MG63 (cell line): ENCODE measurements around the gene LRRC45. TPM values are rescaled to one million over a fixed set of nuclear protein-coding genes. Genes with fewer than 3 reads are reported as not detected.
A peak's percentile ranks its signal among the peaks of the same experiment; 100 is the strongest.

ENCODE experiments used
- DNase-seq: peaks from one replicate; pipeline ENCODE4 v3.0.0-alpha.2; 2020
- H3K27me3 ChIP-seq: fragments of 250-450 bp; sonication (Bioruptor Pico); 2 replicates; pipeline ENCODE4 v1.5.1; 2020; ENCODE audit warnings: mild to moderate bottlenecking, moderate library complexity
- H3K36me3 ChIP-seq: fragments of 250-450 bp; sonication (Bioruptor Pico); 2 replicates; pipeline ENCODE4 v1.5.1; 2020; ENCODE audit warnings: mild to moderate bottlenecking, moderate library complexity
- H3K4me3 ChIP-seq: fragments of 250-450 bp; sonication (Bioruptor Pico); 2 replicates; pipeline ENCODE4 v1.5.1; 2020; ENCODE audit warnings: mild to moderate bottlenecking, moderate library complexity
- H3K9me3 ChIP-seq: fragments of 250-450 bp; sonication (Bioruptor Pico); 2 replicates; pipeline ENCODE4 v1.5.1; 2020; ENCODE audit warnings: mild to moderate bottlenecking, moderate library complexity
- total RNA-seq: library from RNA; depleted of rRNA; stranded (reverse); fragments of >200 nt; shearing (Covaris generic); gene quantifications from 2 replicates; pipeline ENCODE4 v1.2.3, GENCODE V29; 2014; ENCODE audit warnings: low replicate concordance

The LRRC45 gene
- total RNA-seq, 1 experiment from 2014 or later, result 31.7 TPM

DNA sequence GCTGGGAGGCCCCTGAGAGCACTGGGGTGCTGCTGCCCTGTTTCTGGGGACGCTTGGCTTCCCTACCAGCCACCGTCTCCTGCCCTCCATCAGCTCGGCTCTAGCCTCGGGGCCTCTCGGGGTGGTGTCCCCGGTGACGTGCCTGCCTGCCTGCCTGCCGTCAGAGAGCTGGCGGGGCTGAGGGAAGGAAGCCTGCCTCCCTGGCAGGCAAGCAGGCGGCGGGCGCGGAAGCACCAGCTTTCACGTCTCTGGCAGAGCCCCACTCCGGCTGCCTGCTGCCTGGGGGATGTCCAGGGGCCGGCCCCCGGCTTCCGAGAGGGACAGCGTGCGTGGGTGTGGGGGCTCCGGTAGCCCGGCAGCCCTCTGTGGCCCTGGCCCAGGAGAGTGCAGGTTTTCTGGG, 9.8 kb upstream of the LRRC45 start:
- H3K36me3 ChIP-seq, result peaks cover 7% of the 10 kb centered on the region
- DNase-seq, result no peak
- H3K4me3 ChIP-seq, result no peak overlapping the region
- H3K9me3 ChIP-seq, result no peaks in the 10 kb centered on the region
- no peaks in the 10 kb centered on the region for H3K27me3 ChIP-seq

DNA sequence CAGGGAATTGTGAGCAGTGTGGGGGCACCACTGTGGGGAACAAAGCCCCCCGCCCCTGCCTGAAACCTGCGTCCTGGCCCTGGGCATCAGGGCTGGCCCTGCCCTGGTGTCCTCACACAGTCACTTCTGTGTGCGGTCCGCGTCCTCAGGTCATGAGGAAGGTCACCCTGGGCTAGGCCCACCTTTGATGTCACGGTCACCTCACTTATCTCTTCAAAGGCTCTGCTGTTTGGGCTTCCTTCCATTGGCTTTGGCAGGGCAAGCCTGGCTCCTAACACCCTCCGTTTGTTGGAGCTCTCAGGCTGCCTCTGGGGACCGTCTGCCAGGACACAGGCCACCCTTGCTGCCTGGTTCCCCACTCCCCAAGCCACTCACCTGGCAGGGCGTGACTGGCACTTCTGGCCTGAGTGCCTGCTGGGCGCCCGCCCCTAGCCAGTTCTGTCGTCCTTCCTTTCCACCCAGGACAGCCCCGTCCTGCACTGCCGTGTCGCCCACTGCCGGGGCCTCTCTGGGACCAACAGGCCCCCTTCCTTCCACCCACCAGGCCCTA, 9.3 kb upstream of the LRRC45 start:
- DNase-seq, result no peak
- H3K36me3 ChIP-seq, result peaks cover 12% of the 10 kb centered on the region
- no peak overlapping the region for H3K4me3 ChIP-seq
- no peaks in the 10 kb centered on the region for H3K27me3 ChIP-seq
- H3K9me3 ChIP-seq, result no peaks in the 10 kb centered on the region

DNA sequence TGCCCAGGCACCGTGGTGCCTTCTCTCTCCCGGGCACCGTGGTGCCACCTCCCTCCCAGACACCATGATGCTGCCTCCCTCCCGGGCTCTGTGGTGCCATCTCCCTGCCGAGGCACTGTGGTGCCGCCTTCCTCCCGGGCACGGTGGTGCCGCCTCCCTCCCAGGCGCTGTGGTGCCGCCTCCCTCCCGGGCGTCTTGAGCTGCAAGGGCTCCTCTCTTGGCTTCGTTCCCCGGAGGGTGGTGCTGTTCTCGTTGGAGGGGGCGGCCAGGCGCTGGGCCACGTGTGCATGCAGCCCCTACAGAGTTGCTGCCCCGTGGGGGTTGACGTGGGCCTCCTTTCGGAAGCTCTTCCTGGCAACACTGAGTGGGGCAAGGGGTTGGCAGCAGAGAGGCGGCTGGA, 8.7 kb upstream of the LRRC45 start:
- Histone ChIP-seq H3K4me3 (no peak overlapping the region), H3K27me3 (no peaks in the 10 kb centered on the region), H3K36me3 (peaks cover 16% of the 10 kb centered on the region), H3K9me3 (no peaks in the 10 kb centered on the region)
- DNase-seq, result no peak

DNA sequence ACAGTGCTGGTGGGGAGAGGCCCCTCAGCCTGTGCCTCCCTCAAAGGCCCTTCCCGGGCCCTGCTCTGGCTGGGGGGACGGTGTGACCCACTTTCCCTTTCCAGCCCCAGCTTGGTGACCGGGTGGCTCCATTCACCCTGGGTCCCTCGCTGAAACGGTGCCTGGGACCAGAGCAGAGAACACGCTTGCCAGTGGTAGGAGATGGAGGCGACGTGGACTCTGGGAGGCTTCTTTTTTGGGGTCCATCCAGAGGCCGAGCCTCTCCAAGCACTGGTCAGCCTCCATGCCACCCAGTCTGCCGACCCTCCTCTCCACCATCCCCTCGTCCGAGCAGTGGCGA, 8.2 kb upstream of the LRRC45 start:
- H3K9me3 ChIP-seq, result no peaks in the 10 kb centered on the region
- no peak for DNase-seq
- H3K4me3 ChIP-seq, result no peak overlapping the region
- no peaks in the 10 kb centered on the region for H3K27me3 ChIP-seq
- H3K36me3 ChIP-seq, result peaks cover 19% of the 10 kb centered on the region

DNA sequence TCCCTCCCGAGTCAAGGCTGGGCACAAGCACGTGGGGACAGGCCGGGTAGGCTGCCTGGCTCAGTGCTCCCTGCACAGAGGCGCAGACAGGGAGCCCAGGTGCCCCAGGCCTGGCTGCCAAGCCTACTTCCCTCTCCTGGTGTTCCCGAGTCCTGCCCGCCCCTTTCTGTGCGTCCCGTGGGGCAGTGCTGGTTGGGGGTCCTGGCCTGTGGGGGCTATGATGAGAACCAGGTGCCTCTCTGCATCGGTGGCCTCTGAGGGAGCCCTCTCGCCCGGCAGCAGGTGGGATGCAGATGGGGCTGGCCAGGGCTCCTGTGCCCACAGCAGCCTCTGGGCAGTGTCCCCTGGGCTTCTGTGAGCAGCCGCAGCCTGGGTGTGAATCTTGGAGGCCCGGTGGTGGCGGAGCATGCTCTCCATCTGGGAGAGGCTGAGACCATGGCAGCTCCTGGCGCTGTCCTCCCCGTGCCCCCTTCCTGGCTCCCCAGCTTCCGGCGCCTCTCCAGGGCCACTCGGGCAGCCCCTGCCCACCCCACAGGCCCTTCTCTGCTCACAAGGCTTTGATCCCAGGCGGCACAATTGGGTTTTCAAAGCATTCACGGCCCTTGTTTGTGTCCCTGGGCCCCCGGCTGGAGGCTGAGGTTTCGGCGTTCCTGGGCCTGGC, 7.7 kb upstream of the LRRC45 start:
- Histone ChIP-seq H3K27me3 (no peaks in the 10 kb centered on the region), H3K9me3 (no peaks in the 10 kb centered on the region), H3K4me3 (no peak overlapping the region), H3K36me3 (peaks cover 21% of the 10 kb centered on the region)
- no peak for DNase-seq

DNA sequence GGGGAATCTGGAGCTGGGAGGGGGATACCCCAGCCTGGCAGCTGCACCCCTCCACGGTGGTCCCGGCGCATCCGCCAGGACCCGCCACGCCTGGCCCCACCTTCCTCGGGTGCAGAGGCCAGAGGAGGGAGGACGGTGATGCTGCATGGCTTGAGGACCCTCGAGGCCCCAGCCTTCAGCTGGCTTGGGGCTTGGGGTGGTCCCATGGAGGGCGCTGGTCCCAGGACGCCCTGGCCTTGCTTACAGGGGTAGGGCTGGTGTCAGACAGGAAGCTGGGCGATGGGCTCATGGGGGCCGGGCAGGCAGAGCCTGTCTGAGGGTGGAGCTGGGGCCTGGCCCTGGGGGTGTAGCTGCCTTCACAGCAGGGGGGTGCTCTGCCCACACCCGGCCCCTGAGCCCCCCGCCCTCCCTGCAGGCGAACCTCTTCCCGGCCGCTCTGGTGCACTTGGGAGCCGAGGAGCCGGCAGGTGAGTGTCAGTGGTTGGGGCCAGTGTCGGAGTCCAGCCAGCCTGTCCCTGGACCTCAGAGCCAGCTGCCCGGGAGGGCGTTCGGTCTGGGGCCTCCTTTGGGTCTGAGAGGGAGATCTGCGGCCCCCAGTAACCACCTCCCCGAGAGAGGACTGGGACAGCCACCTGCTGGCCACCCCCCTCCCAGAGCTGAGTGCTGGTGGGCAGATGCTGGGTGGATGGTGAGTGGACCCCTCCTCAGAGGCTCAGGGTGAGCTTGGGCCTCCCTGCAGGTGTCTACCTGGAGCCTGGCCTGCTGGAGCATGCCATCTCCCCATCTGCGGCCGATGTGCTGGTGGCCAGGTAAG, 6.8 kb upstream of the LRRC45 start:
- H3K27me3 ChIP-seq, result no peaks in the 10 kb centered on the region
- H3K4me3 ChIP-seq, result no peak overlapping the region
- H3K36me3 ChIP-seq, result peaks cover 21% of the 10 kb centered on the region
- no peak for DNase-seq
- H3K9me3 ChIP-seq, result no peaks in the 10 kb centered on the region

DNA sequence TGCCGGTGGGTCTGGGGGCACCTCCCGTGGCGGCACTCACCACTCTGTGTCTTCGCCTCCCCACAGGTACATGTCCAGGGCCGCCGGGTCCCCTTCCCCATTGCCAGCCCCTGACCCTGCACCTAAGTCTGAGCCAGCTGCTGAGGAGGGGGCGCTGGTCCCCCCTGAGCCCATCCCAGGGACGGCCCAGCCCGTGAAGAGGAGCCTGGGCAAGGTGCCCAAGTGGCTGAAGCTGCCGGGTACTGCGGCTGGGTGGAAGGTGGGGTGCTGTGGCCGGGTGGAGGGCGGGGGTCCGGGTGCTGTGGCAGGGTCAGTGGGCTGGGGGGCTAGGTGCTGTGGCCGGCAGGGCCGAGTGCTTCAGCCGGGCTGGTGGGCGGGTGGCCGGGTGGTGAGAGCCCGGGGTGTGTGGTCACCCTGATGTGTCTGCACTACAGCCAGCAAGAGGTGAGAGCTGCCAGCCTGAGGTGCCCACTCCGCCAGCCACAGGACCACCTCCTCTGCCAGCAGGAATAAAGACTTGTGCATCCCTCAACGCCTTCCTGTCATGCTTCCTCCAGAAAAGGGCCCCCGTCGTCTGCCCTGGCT, 6.1 kb upstream of the LRRC45 start:
- Histone ChIP-seq H3K4me3 (no peak overlapping the region), H3K27me3 (no peaks in the 10 kb centered on the region), H3K9me3 (no peaks in the 10 kb centered on the region), H3K36me3 (peaks cover 21% of the 10 kb centered on the region)
- no peak for DNase-seq

DNA sequence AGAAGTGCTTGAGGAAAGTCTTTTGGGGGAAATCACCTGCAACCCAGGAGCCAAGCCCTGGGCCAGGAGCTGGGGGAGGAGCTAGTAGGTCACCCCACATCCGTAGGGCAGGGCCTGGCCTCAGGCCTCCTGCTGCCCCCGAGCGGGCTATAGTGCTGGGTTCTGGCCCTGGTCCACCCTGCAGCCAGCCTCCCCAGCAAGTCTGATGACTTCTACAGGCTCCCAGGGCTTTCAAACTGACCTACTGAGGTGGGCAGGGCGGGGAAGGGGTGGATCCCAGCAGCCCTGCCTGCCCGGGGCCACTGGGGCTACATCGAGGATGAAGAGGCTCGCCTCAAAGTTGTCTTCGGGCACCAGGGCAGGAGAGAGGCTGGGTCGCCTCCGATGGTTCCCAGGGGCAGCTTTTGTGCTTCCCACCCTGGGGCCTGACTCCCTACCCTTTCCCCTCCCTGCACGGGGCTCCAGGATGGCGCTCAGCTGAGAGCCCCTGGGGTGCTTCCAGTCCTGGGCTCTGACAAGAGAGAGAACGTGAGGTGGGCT, 5.4 kb upstream of the LRRC45 start:
- Histone ChIP-seq H3K36me3 (peaks cover 21% of the 10 kb centered on the region), H3K27me3 (no peaks in the 10 kb centered on the region), H3K9me3 (no peaks in the 10 kb centered on the region), H3K4me3 (no peak overlapping the region)
- DNase-seq, result no peak

DNA sequence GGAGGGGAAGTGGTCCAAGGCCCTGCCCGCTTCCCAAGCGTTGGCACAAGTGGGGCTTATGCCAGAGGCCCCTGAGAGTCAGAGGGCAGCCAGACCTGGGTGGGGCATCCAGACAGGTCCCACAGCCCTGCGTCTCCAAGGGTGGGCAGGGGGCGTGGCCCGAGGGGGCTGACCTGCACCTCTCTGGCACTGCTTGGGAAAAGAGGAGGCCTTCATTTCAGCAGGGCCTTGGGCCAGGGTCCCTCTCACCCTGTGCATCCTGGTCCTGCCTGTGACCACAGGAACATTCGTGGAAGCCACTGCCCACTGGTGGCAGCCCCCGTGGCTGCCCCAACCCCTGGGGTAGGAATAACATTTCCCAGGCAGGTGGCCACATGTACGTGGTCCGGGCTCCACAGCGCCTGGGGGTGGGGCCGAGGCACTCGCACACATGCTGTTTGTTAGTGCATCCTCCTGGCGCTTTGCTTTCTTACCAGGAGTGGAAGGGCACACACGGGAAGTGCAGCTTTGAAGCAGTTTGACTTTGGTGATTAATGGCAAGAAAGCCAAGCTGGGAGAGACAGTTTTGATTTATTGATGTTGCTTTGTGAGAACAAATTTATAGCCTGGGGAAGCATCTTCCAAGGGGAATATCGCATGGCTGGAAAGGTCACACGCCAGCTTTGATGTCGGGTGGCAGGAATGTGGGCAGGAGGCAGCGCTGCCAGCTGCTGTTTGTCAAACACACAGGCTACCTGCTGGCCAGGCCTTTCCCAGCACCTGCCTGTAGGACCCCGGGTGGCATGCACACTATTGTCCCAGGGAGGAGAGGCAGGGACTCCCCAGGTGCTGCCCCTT, 4.7 kb upstream of the LRRC45 start:
- DNase-seq, result no peak

DNA sequence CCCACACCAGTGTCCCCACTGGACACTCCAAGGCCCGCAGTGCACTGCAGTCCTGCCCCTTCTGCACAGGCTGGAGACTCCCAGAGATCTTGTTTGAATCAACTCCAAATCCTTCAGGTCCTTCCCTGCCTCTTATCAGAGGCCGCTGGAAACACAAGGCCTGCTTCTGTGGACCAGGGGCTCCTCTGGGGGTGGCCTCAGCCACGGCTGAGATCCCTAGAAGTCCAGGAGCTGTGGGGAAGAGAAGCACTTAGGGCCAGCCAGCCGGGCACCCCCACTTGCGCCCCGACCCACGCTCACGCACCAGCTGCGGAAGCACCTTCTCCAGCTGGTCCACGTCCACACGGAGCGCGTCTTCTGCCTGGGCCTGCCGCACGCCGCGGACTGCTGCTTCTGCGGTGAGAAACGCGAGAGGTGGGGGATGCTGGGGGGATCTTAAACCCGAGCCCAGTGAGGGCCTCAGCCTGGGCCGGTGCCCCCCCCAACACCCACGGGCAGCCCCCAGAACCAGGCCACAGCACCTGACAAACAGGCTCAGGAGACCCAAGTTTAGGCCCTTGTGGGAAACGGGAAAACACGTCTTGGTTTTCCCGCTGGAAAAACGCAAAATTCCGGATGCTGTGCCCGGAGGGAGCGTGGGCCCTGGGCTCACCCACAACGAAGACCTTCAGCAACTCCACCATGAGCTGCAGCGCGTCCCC, 4.0 kb upstream of the LRRC45 start:
- Histone ChIP-seq H3K9me3 (no peaks in the 10 kb centered on the region), H3K36me3 (peaks cover 21% of the 10 kb centered on the region), H3K27me3 (no peaks in the 10 kb centered on the region), H3K4me3 (no peak overlapping the region)
- DNase-seq, result no peak

More for the DNA sequence above, 4.7 kb upstream of the LRRC45 start:
- Histone ChIP-seq H3K27me3 (no peaks in the 10 kb centered on the region), H3K36me3 (peaks cover 21% of the 10 kb centered on the region), H3K9me3 (no peaks in the 10 kb centered on the region), H3K4me3 (no peak overlapping the region)

DNA sequence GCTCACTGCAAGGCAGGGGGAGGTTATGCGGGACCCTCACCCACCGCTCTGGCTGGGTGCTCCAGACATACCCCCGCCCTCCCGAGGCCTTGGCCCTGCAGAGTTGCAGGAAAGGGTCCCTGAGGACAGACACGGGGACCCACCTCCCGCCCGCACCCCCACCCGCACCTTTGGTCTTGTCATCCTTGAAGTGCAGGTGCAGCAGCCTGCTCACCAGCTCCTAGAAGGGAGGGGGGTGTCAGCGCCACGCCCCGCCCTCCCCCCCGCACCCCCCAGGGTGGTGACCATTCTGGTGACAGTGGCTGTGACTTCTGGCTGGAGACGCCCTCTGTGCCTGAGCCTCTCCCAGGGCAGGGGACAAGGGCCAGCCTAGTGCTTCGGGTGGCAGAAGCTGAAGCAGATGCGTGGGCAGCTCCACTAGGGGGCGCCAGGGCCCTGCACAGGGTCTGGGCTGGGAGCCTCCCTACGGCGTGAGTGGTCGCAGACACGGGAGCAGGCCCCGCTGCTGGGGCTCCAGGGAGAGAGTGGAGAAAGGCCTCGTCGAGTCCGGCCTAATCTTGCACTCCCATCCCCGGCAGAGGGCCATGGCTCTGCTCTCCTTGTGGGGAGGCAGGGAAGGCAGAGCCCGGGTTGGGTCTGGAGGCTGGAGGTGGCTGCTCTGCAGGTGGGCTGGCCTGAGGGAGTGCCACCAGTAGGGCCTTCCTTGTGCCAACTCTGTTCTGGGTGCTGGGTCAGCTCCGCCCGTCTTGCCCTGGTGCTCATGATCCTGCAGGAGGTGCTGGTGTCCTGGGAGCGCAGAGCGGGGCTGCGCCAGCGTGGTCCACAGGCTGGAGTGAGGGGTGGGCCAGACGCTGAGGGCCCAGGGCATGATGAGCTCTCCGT, 3.2 kb upstream of the LRRC45 start:
- H3K27me3 ChIP-seq, result no peaks in the 10 kb centered on the region
- H3K9me3 ChIP-seq, result no peaks in the 10 kb centered on the region
- peaks cover 21% of the 10 kb centered on the region for H3K36me3 ChIP-seq
- DNase-seq, result peak; percentile 62
- no peak overlapping the region for H3K4me3 ChIP-seq

DNA sequence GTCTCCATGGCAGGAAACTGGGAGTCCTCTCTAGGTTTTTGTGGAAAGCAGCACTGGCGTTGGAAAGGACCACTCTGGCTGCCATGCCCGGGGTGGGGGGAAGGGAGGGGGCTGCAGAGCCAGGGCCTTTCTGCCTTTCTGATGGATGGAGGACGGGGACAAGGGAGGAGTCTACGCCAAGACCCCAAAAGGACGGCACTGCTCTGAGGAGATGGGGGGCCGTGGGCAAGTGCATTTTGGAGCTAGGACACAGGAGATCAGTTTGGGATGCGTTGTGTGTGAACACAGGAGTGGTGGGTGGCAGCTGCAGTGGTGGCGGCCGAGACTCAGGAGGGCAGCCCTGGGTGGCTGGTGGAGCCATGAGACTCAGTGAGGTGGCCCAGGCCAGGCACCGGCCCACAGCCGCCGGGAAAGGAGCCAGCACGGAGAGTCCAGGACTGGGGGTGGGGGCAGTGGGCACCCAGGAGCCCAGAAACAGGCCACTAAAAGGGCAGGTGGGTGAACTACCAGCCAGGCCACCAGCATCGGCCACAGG, 2.5 kb upstream of the LRRC45 start:
- Histone ChIP-seq H3K9me3 (no peaks in the 10 kb centered on the region), H3K27me3 (no peaks in the 10 kb centered on the region), H3K36me3 (peaks cover 21% of the 10 kb centered on the region), H3K4me3 (peak overlapping the region; percentile 94; the same call in 1 of the 2 replicates)
- DNase-seq, result no peak

DNA sequence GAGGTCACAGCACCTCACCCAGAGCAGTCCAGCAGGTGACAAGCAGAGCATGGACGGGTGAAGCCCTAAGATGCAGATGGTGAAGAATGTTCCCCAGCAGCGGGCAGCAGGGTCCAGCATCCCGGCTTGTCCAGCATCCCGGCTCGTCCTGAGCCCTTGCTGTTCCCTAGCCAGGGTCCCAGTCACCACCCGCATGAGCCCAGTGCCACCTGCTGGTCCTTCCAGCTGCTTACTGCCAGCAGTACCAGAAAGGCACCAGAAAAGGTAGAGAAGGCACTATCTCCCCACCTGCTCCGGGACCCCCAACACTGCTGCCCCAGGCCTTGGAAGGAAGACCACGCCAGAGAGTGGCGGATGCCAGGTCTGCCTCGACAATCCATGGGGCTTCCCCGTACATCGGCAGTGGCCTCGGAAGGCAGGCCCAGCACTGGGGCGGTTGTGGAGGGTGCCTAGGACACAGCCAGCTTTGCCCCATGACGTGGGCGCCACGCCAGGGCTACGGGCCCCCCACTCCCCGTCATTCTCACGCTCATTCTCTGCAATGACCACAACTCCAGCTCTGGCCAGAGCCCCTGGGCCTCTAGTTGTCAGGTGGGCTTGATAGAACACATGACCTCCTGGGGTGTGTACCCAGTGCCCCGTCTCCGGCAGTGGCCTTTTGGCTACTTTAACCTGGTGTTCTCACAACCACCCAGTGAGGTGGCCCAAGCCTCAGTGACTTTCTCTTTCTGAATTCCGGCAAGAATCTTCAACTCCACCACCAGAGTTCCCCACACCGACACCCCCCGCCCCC, 1.8 kb upstream of the LRRC45 start:
- peak overlapping the region; percentile 94 for H3K4me3 ChIP-seq
- H3K9me3 ChIP-seq, result no peaks in the 10 kb centered on the region
- DNase-seq, result peak; percentile 75

DNA sequence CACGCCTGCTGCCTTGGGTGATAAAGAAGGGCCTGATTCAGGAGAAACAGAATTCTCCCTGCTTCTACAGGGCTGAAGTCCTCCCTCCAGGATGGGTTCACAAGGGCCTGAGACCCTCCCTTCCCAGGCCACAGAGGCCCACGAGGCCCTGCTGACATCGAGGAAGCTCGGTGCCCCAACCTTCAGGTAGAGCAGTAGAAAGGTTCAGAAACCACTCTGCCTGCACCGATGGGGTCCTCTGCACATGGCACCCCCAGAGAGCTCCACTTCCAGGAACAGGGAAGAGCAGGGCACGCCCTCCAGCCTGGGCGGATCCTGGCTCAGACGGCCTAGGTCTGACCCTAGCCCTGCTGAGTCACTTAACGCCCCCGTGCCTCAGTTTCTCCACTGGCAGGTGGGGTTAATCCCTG, 1.2 kb upstream of the LRRC45 start:
- peaks cover 25% of the 10 kb centered on the region for H3K36me3 ChIP-seq
- H3K9me3 ChIP-seq, result no peaks in the 10 kb centered on the region
- DNase-seq, result peak; percentile 46
- peak overlapping the region; percentile 94 for H3K4me3 ChIP-seq
- no peaks in the 10 kb centered on the region for H3K27me3 ChIP-seq

More for the DNA sequence above, 1.8 kb upstream of the LRRC45 start:
- Histone ChIP-seq H3K27me3 (no peaks in the 10 kb centered on the region), H3K36me3 (peaks cover 21% of the 10 kb centered on the region)
